RWPE2 (cell line): ENCODE measurements around the gene SKP1.

Source experiments
- ATAC-seq: fragments of 200-7000 bp; cut with Tn5 transposase; 3 replicates; pipeline ENCODE4 v1.9.1; 2021; ENCODE audit warnings: low read depth
- DNase-seq: peaks from one replicate; pipeline ENCODE4 v3.0.0-alpha.2; 2020; ENCODE audit warnings: low spot score
- H3K27ac ChIP-seq: fragments of 450-650 bp; 2 replicates; pipeline ENCODE4 v1.5.1; 2017; ENCODE audit warnings: mild to moderate bottlenecking; ENCODE audit not compliant: poor library complexity, severe bottlenecking
- H3K27me3 ChIP-seq: fragments of 250-450 bp; sonication (Bioruptor Pico); 2 replicates; pipeline ENCODE4 v1.5.1; 2021; ENCODE audit warnings: mild to moderate bottlenecking, moderate library complexity; ENCODE audit not compliant: insufficient read depth, poor library complexity, severe bottlenecking
- H3K36me3 ChIP-seq: fragments of 250-450 bp; sonication (Bioruptor Pico); 2 replicates; pipeline ENCODE4 v1.5.1; 2020; ENCODE audit warnings: low read depth, mild to moderate bottlenecking, moderate library complexity
- H3K4me1 ChIP-seq: fragments of 250-450 bp; sonication (Bioruptor Pico); 2 replicates; pipeline ENCODE4 v1.5.1; 2021; ENCODE audit warnings: mild to moderate bottlenecking, moderate library complexity; ENCODE audit not compliant: insufficient read depth, poor library complexity, severe bottlenecking
- H3K4me3 ChIP-seq: fragments of 250-450 bp; sonication (Bioruptor Pico); 2 replicates; pipeline ENCODE4 v1.5.1; 2021; ENCODE audit warnings: mild to moderate bottlenecking, moderate library complexity; ENCODE audit not compliant: severe bottlenecking
- H3K9me3 ChIP-seq: fragments of 250-450 bp; sonication (Bioruptor Pico); 2 replicates; pipeline ENCODE4 v1.5.1; 2021; ENCODE audit warnings: mild to moderate bottlenecking, moderate library complexity; ENCODE audit not compliant: severe bottlenecking
- CTCF ChIP-seq: fragments of 450-650 bp; IDR thresholded peaks from one replicate; pipeline ENCODE4 v1.5.1; 2017; ENCODE audit warnings: mild to moderate bottlenecking, moderate library complexity; ENCODE audit not compliant: poor library complexity, severe bottlenecking

The SKP1 gene

GRCh38 chr5:134120386-134121138, 56.2 kb downstream of the SKP1 start:
- Histone ChIP-seq H3K27ac (no peak overlapping the region), H3K4me1 (peaks cover 13% of the 10 kb centered on the region), H3K4me3 (no peak overlapping the region), H3K9me3 (no peaks in the 10 kb centered on the region), H3K27me3 (no peaks in the 10 kb centered on the region), H3K36me3 (no peaks in the 10 kb centered on the region)
- DNase-seq (no peak), ATAC-seq (no peak)
- no peak for TF ChIP-seq CTCF

GRCh38 chr5:134119720-134120119, 57.0 kb downstream of the SKP1 start:
- ATAC-seq: no peak
- no peak for DNase-seq
- Histone ChIP-seq H3K27me3 (no peaks in the 10 kb centered on the region), H3K4me1 (peaks cover 5% of the 10 kb centered on the region), H3K27ac (no peak overlapping the region), H3K9me3 (no peaks in the 10 kb centered on the region), H3K4me3 (no peak overlapping the region), H3K36me3 (no peaks in the 10 kb centered on the region)
- TF ChIP-seq CTCF: no peak

- no peaks in the 10 kb centered on the region for H3K4me1 ChIP-seq
- TF ChIP-seq CTCF: no peak
These were observed 58.4 kb downstream of the SKP1 start for GRCh38 chr5:134118212-134118835.

GRCh38 chr5:134116789-134117761, 59.7 kb downstream of the SKP1 start:
- Histone ChIP-seq H3K36me3 (no peaks in the 10 kb centered on the region), H3K27me3 (no peaks in the 10 kb centered on the region)

More at GRCh38 chr5:134118212-134118835, 58.4 kb downstream of the SKP1 start:
- Histone ChIP-seq H3K4me3 (no peak overlapping the region), H3K9me3 (no peaks in the 10 kb centered on the region), H3K27me3 (no peaks in the 10 kb centered on the region), H3K27ac (no peak overlapping the region), H3K36me3 (no peaks in the 10 kb centered on the region)
- no peak for DNase-seq
- no peak for ATAC-seq

More at GRCh38 chr5:134116789-134117761, 59.7 kb downstream of the SKP1 start:
- Histone ChIP-seq H3K27ac (no peak overlapping the region), H3K4me1 (no peaks in the 10 kb centered on the region), H3K9me3 (no peaks in the 10 kb centered on the region), H3K4me3 (no peak overlapping the region)
- DNase-seq: no peak
- ATAC-seq: no peak
- no peak for TF ChIP-seq CTCF
